Skeletal muscle tissue (tissue), 4 donors: Measurements from ENCODE around the gene TIAM2. TPM values are rescaled to one million over a fixed set of nuclear protein-coding genes. Genes with fewer than 3 reads are reported as not detected.
A peak's percentile ranks its signal among the peaks of the same experiment; 100 is the strongest.

Source experiments
- H3K27ac ChIP-seq: one replicate; pipeline ENCODE4 v1.7.0; 2013; ENCODE audit warnings: mild to moderate bottlenecking, low read depth, low read length, inconsistent platforms
- H3K27me3 ChIP-seq, 3 donors: one replicate each; pipeline ENCODE4 v1.7.0; 2013; ENCODE audit warnings: low read length in 3 of 3; ENCODE audit not compliant: control insufficient read depth in 3 of 3, insufficient read depth in 3 of 3
- H3K36me3 ChIP-seq, 3 donors: one replicate each; pipeline ENCODE4 v1.7.0; 2013; ENCODE audit warnings: low read length in 3 of 3; ENCODE audit not compliant: control insufficient read depth in 3 of 3, insufficient read depth in 3 of 3
- H3K4me1 ChIP-seq, 3 donors: one replicate each; pipeline ENCODE4 v1.7.0; 2013; ENCODE audit warnings: low read length in 3 of 3, mild to moderate bottlenecking in 3 of 3; ENCODE audit not compliant: control insufficient read depth in 3 of 3, insufficient read depth in 3 of 3
- H3K4me3 ChIP-seq, 3 donors: one replicate each; pipeline ENCODE4 v1.7.0; 2013; ENCODE audit warnings: low read length in 3 of 3
- H3K9ac ChIP-seq, 3 donors: one replicate each; pipeline ENCODE4 v1.7.0; 2013; ENCODE audit warnings: low read length in 3 of 3, mild to moderate bottlenecking in 3 of 3, moderate library complexity in 2 of 3, low read depth in 1 of 3
- H3K9me3 ChIP-seq, 3 donors: one replicate each; pipeline ENCODE4 v1.7.0; 2013; ENCODE audit warnings: low read length in 3 of 3; ENCODE audit not compliant: control insufficient read depth in 3 of 3
- total RNA-seq: library from RNA; depleted of rRNA; stranded (reverse); fragments of >200 nt; gene quantifications from one replicate; pipeline ENCODE4 v1.2.3, GENCODE V29; 2014
- donor health status: Osteomylitis.

Gene TIAM2
- total RNA-seq, 1 donor from 2014 or later, result 22.4 TPM

DNA sequence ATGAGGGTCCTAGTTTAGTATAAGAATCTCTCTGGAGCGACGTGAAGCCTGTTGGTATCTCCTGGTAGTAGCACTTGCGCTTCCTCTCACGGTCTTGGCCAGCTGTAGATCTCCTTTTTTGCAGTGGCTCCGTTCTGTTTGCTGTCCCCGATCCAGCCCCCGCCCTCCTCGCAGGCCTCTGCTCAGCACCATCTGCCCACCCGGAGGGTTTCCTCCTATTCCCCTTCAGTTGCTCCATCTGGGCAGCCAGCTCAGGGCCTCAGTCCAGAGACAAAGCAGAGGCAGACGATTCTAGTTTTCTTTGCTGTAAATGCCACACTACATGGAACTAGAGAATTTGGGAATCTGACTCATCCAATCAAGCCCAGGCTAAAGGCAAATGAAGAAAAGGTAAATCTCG lies 126.6 kb downstream of the TIAM2 start:
- Histone ChIP-seq H3K4me3 (peak overlapping the region; percentile 42 to 69 (median 43)), H3K9me3 (no peaks in the 10 kb centered on the region), H3K36me3 (no peaks in the 10 kb centered on the region), H3K9ac (peak overlapping the region; percentile 27 to 71 (median 66)), H3K27ac (no peak overlapping the region), H3K27me3 (no peaks in the 10 kb centered on the region), H3K4me1 (peaks cover 0 to 10% (median 3%) of the 10 kb centered on the region in 3 donors)

DNA sequence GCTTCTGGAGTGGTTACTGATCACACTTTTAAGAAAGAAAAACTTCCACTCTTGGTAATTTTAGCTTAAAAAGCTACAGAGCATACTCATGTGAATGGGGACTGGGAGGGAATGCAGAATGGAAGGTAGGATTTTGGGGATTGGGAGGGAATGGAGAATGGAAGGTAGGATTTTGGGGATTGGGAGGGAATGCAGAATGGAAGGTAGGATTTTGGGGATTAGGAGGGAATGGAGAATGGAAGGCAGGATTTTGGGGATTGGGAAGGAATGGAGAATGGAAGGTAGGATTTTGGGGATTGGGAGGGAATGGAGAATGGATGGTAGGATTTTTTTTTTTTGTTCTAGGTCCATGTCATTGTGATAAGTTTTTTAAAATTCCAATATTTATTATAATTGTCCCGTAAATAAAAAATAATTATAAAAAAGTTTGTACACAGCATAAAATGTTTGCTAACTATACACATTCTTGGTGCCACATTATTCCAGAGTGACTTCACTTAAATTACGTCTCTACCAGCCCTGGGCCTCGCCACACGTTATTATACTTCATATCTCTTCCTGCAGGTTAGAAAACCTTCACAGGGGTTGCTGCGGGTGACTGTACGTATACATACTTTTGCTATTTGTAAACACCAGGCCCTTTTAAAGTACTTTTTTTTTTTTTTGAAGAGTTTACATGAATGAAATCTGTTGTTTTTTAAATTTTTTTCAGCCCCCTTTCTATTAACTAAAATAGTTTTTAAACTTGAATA lies 127.3 kb downstream of the TIAM2 start:
- Histone ChIP-seq H3K27me3 (no peaks in the 10 kb centered on the region), H3K9me3 (no peaks in the 10 kb centered on the region), H3K4me3 (no peak overlapping the region), H3K36me3 (no peaks in the 10 kb centered on the region), H3K4me1 (peaks cover 0 to 13% (median 3%) of the 10 kb centered on the region in 3 donors), H3K9ac (peak overlapping the region in 1 of 3 donors; percentile 71), H3K27ac (no peak overlapping the region)

DNA sequence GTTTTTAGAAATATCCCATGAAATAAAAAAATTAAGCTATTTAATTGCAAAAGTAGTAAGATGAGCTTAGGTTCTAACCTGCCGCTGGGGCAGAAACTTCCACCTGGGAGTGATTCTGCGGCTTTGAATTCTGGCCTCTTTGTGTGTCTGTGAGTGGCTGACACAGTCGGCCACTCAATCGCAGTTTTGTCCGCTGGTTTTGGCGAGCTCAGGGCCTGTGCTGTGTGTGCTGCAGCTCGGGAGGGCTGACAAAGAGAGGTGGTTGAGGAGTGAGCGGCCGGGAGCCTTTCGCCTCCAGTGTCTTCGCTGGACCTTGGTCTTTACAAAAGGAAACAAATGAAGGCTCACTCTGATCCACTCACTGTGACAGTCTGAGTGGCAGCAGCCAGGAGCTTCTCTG lies 128.4 kb downstream of the TIAM2 start:
- Histone ChIP-seq H3K36me3 (no peaks in the 10 kb centered on the region), H3K4me3 (no peak overlapping the region), H3K27me3 (no peaks in the 10 kb centered on the region), H3K27ac (no peak overlapping the region), H3K9ac (no peak overlapping the region), H3K4me1 (peaks cover 0 to 13% (median 3%) of the 10 kb centered on the region in 3 donors), H3K9me3 (no peaks in the 10 kb centered on the region)

DNA sequence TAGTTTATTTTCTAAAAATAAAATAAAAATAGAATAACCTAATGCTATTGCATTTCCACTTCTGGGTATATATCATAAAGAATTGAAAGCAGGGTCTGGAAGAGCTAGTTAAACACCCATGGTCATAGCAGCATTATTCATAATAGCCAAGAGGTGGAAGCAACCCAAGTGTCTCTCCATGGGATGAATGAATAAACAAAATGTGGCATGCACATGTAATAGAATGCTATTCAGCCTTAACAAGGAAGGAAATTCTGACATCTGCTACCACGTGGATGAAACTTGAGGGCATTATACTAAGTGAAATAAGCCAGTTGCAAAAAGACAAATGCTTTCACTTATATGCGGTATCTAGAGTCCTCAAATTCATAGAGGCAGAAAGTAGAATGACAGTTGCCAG lies 130.8 kb downstream of the TIAM2 start:
- peaks cover 0 to 14% (median 2%) of the 10 kb centered on the region in 3 donors for H3K36me3 ChIP-seq
- H3K27me3 ChIP-seq, result no peaks in the 10 kb centered on the region
- no peak overlapping the region for H3K4me3 ChIP-seq
- H3K9ac ChIP-seq, result no peak overlapping the region
- H3K27ac ChIP-seq, result no peak overlapping the region
- H3K4me1 ChIP-seq, result peaks cover 3 to 13% (median 4%) of the 10 kb centered on the region in 3 donors
- no peaks in the 10 kb centered on the region for H3K9me3 ChIP-seq

DNA sequence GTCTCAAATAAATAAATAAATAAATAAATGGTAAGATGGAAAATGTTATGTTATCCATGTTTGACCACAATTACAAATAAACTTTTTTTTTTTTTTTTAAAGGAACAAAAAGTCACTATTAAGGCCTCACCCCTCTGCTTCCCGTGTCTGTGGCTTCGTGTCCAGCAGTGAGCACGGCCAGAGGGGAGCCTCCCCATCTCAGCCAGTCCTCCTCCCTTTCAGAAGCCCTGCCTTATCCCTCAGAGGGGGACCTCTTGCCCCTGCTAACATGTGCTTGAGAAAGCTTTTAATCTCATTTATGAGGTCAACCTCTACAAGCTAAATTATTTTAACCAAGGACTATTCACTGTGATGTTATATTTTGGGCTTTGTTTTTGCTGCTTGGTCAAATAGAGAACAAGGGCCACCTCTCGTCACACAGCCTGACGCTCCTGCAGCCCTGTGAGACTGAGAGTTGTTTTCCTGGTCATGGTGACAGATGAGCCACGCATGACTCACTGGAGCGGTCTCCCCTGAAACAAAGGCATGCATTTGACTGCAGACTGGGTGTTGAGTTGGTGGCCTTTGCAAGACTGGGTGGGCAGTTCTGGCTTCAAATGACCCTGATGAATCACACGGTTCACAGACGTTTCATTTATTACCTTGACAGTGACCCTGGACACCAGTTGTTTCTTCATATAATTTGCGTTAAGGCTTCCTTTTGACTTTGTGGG lies 131.8 kb downstream of the TIAM2 start:
- H3K4me1 ChIP-seq, result peaks cover under 1 to 6% (median 4%) of the 10 kb centered on the region in 3 donors
- no peak overlapping the region for H3K9ac ChIP-seq
- no peaks in the 10 kb centered on the region for H3K9me3 ChIP-seq
- H3K4me3 ChIP-seq, result no peak overlapping the region
- H3K27me3 ChIP-seq, result no peaks in the 10 kb centered on the region
- H3K27ac ChIP-seq, result no peak overlapping the region
- peaks cover 0 to 14% (median 2%) of the 10 kb centered on the region in 3 donors for H3K36me3 ChIP-seq

DNA sequence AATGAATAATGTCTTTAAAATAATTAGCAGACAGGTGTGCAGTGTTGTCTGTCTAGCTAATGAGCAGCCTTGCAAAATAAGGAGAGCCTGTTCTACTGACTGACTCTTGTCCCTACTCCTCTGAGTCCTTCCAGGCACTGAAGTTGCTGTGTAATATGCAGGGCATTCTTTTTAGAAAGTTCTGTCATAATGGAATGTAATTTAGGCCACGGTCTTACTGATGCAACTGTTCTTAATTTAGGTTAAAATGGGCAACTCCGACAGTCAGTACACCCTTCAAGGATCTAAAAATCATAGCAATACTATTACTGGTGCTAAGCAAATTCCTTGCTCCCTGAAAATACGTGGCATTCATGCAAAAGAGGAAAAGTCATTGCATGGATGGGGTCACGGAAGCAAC lies 133.9 kb downstream of the TIAM2 start:
- no peaks in the 10 kb centered on the region for H3K9me3 ChIP-seq
- peaks cover 0 to 4% (median 4%) of the 10 kb centered on the region in 3 donors for H3K4me1 ChIP-seq
- H3K9ac ChIP-seq, result no peak overlapping the region
- peaks cover 2 to 14% (median 3%) of the 10 kb centered on the region in 3 donors for H3K36me3 ChIP-seq
- H3K4me3 ChIP-seq, result no peak overlapping the region
- no peaks in the 10 kb centered on the region for H3K27me3 ChIP-seq
- H3K27ac ChIP-seq, result no peak overlapping the region

DNA sequence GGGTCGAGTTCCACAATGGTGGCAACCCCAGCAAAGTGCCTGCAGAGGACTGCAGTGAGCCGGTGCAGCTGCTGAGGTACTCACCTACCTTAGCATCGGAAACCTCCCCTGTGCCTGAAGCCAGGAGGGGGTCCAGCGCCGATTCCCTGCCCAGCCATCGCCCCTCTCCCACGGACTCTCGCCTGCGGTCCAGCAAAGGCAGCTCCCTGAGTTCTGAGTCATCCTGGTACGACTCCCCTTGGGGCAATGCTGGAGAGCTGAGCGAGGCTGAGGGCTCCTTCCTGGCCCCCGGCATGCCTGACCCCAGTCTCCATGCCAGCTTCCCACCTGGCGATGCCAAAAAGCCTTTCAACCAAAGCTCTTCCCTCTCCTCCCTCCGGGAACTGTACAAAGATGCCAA lies 134.6 kb downstream of the TIAM2 start:
- H3K4me1 ChIP-seq, result peaks cover 0 to 4% (median 4%) of the 10 kb centered on the region in 3 donors
- no peak overlapping the region for H3K9ac ChIP-seq
- no peaks in the 10 kb centered on the region for H3K27me3 ChIP-seq
- H3K4me3 ChIP-seq, result no peak overlapping the region
- H3K9me3 ChIP-seq, result no peaks in the 10 kb centered on the region
- peaks cover 2 to 14% (median 3%) of the 10 kb centered on the region in 3 donors for H3K36me3 ChIP-seq
- no peak overlapping the region for H3K27ac ChIP-seq

DNA sequence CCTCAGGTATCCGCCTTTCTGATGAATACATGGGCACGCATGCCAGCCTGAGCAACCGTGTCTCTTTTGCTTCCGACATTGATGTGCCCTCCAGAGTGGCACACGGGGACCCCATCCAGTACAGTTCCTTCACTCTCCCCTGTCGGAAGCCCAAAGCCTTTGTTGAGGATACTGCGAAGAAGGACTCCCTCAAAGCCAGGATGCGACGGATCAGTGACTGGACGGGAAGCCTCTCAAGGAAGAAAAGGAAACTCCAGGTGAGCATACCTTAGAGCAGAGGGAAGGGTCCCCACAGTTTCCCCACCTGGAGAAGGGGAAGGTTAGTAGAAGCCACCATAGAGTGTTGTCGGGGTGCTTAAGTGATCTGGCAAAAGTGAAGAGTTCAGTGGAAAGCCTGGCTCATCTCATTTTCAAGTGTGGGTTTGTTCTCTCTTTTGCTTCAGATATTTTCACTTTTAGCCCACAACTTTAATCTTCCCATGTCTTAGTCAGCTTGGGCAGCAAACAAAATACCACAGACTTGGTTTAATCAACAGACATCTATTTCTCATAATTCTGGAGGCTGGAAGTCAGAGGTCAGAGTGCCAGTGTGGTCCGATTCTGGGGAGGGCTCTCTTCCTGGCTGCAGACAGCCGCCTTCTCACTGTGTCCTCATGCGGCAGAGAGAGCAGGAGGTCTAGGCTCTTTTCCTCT lies 135.2 kb downstream of the TIAM2 start:
- Histone ChIP-seq H3K9ac (no peak overlapping the region), H3K27ac (no peak overlapping the region), H3K27me3 (no peaks in the 10 kb centered on the region), H3K36me3 (peaks cover 2 to 14% (median 3%) of the 10 kb centered on the region in 3 donors), H3K9me3 (no peaks in the 10 kb centered on the region), H3K4me3 (no peak overlapping the region), H3K4me1 (peaks cover 0 to 6% (median 4%) of the 10 kb centered on the region in 3 donors)

DNA sequence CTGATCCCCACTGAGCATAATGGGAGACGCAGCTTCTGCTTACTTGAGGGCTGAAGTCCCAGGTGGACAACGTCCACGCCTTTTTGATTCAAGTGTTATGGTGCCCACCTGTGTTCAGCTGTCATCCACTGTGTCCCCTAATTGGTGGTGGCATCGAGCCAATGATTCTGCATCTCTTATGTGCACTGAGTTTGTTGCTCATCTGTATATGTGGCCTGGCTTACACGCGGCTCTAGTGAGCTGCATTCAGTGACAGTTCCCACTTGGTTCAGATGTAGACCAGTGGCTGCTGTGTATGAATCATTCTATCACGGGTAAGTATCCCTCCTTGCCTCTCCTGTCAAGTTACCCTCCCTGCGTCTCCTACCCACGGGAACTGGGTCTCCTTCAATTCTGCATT lies 137.5 kb downstream of the TIAM2 start:
- H3K9me3 ChIP-seq, result no peaks in the 10 kb centered on the region
- H3K9ac ChIP-seq, result no peak overlapping the region
- peaks cover 2 to 14% (median 3%) of the 10 kb centered on the region in 3 donors for H3K36me3 ChIP-seq
- peaks cover 0 to 7% (median 0%) of the 10 kb centered on the region in 3 donors for H3K4me1 ChIP-seq
- no peak overlapping the region for H3K4me3 ChIP-seq
- no peaks in the 10 kb centered on the region for H3K27me3 ChIP-seq
- H3K27ac ChIP-seq, result no peak overlapping the region
